ENCODE results near the gene IFIT1.

IFIT1 gene

GRCh38 chr10:89413398-89413912 is 21.0 kb downstream of the IFIT1 start:
- in situ Hi-C loops (cut with HindIII; ENCODE audit: low pct_unique_long_range_greater_than_20kb, low sequenced_read_pairs), result no loop called here
- DNase-seq (ENCODE audit: low read depth in 1 of 2, low spot score in 1 of 2), result no peak
- TF ChIP-seq JUND (IDR thresholded peaks at IDR 0.05; ENCODE audit: low read depth), result no peak

DNA sequence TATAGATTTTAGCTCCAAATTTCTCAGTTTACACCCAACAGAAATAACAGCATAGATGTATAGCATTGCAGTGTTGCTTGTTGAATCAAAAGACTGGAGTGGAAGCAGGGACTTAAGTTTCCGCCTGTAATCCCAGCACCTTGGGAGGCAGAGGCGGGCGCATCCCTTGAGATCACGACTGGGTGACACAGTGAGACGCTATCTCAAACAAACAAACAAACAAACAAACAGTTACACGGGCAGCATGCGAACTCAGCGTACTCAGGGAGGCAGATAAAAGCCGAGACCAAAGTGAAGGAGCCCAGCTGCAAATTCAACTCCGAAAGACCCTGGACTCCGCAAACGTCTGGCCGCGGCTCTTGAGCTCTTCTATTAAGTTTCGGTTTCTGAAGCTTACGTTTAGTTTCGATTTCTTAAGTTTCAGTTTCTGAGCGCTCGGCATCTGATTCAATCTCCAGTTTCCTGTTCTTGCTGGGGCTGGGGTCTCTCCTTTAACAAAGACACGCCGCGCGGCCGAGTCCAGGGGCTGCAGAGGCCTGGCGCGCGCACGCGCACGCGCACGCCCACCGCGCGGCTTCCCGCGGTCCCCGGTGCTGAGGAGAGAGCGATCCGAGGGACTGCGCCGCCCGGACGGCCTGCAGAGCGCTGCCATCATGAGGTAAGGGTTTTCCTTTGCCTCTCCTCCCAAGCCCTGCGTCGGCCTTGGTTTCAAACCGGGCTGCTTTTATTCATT is 21.9 kb downstream of the IFIT1 start, which contains the start of gene IFIT5:
IFIT5 (plus strand) TSS at position 423 of the 733 bp plus-strand sequence; CDS start at position 654, 231 bp downstream.
- TF ChIP-seq JUND (IDR thresholded peaks at IDR 0.05; ENCODE audit: low read depth), result no peak
- peak; percentile 77 to 84 for DNase-seq (ENCODE audit: low read depth in 1 of 2, low spot score in 1 of 2)
- in situ Hi-C loops (cut with HindIII; ENCODE audit: low pct_unique_long_range_greater_than_20kb, low sequenced_read_pairs), result no loop called here

DNA sequence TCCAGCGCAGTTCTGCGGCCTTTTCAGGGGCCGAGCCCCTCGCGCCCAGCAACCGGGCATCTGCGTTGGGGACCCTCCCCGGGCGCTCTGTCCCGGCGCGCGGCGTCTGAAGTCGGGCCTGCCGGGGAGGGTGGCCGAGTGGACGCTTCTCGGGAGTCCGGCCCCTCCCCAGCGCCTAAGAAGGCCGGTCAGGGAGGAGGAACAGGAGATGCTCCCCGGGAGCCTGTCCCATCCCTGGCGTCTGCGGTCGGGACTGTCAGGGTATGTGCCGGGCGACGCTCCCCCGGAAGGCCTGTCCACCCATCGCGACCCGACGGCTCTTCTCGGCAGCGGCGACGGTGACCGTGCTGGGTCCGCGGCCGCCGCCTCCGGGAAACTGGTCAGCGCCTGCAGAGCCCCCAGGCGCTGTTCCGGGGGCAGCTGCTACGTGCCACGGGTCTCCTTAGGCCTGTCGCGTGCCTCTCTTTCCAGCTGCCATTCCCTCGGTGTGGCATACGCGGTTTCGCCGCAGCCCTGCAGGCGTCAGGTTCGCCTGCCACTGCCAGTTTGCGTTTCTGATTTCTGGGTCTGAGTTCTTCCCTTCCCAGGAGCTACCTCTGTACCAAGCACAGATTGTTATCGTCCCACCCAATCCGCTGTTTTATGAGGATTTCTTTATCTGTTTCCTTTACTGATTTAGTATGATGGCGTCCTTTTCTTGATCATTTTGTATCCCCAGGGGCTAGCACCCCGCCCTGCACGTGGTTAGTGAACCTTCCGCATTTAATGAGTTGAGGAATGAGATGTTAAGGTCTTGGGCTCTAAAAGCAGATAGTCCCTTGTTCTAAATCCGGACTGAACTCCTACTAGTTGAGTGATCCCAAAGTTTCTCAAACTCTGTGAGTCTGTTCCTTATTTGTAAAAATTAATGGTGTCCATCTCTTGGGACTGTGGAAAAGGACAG is 22.7 kb downstream of the IFIT1 start:
- peak; percentile 57 to 64 for DNase-seq (ENCODE audit: low read depth in 1 of 2, low spot score in 1 of 2)
- in situ Hi-C loops (cut with HindIII; ENCODE audit: low pct_unique_long_range_greater_than_20kb, low sequenced_read_pairs), result no loop called here
- no peak for TF ChIP-seq JUND (IDR thresholded peaks at IDR 0.05; ENCODE audit: low read depth)

GRCh38 chr10:89416465-89416864 is 24.0 kb downstream of the IFIT1 start:
- TF ChIP-seq JUND (IDR thresholded peaks at IDR 0.05; ENCODE audit: low read depth), result no peak
- DNase-seq (ENCODE audit: low read depth in 1 of 2, low spot score in 1 of 2), result no peak
- in situ Hi-C loops (cut with HindIII; ENCODE audit: low pct_unique_long_range_greater_than_20kb, low sequenced_read_pairs), result no loop called here

GRCh38 chr10:89419548-89419947 is 27.1 kb downstream of the IFIT1 start:
- DNase-seq (ENCODE audit: low read depth in 1 of 2, low spot score in 1 of 2), result no peak
- no peak for TF ChIP-seq JUND (IDR thresholded peaks at IDR 0.05; ENCODE audit: low read depth)
- in situ Hi-C loops (cut with HindIII; ENCODE audit: low pct_unique_long_range_greater_than_20kb, low sequenced_read_pairs), result no loop called here

- in situ Hi-C loops (cut with HindIII; ENCODE audit: low pct_unique_long_range_greater_than_20kb, low sequenced_read_pairs), result no loop called here
- no peak for TF ChIP-seq JUND (IDR thresholded peaks at IDR 0.05; ENCODE audit: low read depth)
- no peak for DNase-seq (ENCODE audit: low read depth in 1 of 2, low spot score in 1 of 2)
Observed at GRCh38 chr10:89421018-89421476, 28.6 kb downstream of the IFIT1 start.

DNA sequence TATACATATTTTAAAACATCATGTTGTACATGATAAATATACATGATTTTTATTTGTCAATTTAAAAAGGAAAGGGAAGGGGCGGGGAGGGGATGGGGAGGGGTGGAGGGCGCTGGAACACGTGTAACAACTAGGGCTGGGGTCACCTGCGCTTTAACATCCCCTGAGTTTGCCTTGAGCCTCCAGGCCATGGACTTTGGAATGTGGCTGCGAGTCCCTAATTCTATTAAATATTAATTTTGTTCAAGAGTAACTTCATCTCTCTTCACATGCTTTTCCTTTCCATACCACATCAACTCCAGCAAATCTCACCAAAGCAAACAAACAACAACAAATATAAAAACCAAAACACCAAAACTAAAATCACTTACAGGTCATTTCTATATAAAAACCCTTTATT is 32.6 kb downstream of the IFIT1 start:
- no peak for DNase-seq (ENCODE audit: low read depth in 1 of 2, low spot score in 1 of 2)
- in situ Hi-C loops (cut with HindIII; ENCODE audit: low pct_unique_long_range_greater_than_20kb, low sequenced_read_pairs), result no loop called here
- no peak for TF ChIP-seq JUND (IDR thresholded peaks at IDR 0.05; ENCODE audit: low read depth)

DNA sequence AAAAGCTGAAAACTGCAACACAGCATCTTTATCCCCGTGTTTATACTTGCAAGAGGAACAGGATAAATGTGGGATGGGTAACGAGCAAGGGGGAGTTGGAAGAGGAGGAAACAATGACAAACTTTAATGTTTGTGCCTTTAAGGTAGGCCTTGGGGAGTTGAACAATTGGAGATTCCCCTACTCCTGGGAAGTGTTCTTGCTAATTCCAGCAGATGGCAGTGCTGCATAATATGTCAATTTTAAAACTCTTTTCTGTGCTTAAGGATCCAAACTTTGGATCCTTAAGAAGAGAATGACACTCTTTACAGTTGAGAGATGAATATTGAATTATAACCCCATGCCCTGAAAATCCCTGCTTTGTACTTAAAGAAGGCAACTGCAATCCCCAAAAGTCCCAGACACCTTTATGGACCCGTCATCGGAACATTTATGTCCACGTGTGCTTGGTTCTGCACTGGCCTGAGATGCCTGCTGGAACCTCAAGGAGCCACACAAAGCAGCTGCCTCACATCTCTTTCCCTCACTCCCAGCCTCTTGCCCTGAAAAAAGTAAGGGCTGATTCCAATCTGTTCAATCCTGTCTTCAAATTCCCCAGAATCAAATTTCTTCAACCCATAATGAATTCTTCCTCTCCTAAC is 33.9 kb downstream of the IFIT1 start:
- no peak for TF ChIP-seq JUND (IDR thresholded peaks at IDR 0.05; ENCODE audit: low read depth)
- peak; percentile 46 to 77 for DNase-seq (ENCODE audit: low read depth in 1 of 2, low spot score in 1 of 2)
- in situ Hi-C loops (cut with HindIII; ENCODE audit: low pct_unique_long_range_greater_than_20kb, low sequenced_read_pairs), result no loop called here

- in situ Hi-C loops (cut with HindIII; ENCODE audit: low pct_unique_long_range_greater_than_20kb, low sequenced_read_pairs), result no loop called here
- TF ChIP-seq JUND (IDR thresholded peaks at IDR 0.05; ENCODE audit: low read depth), result no peak
- DNase-seq (ENCODE audit: low read depth in 1 of 2, low spot score in 1 of 2), result no peak
Observed at GRCh38 chr10:89427629-89428028, 35.2 kb downstream of the IFIT1 start.

DNA sequence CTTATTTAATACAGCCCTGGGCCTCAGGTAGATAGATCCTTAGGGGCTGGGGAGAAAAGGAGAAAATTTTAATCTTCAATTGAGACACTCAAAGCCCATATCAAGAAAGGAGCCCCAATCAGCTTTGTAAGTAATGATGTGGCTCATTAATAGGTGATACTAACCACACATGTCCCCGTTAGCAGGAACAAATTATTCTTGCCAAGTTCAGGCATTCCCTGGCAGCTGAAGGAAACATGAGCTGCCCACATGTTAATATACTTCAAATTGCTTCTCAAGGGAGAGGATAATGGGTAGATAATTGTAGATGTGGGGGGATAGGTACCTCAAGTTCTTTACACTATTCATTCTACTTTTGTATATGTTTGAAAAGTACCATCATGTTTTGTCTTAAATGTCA is 36.5 kb downstream of the IFIT1 start:
- in situ Hi-C loops (cut with HindIII; ENCODE audit: low pct_unique_long_range_greater_than_20kb, low sequenced_read_pairs), result no loop called here
- no peak for TF ChIP-seq JUND (IDR thresholded peaks at IDR 0.05; ENCODE audit: low read depth)
- DNase-seq (ENCODE audit: low read depth in 1 of 2, low spot score in 1 of 2), result no peak

GRCh38 chr10:89431977-89432376 is 39.6 kb downstream of the IFIT1 start:
- TF ChIP-seq JUND (IDR thresholded peaks at IDR 0.05; ENCODE audit: low read depth), result no peak
- peak; percentile 28 to 81 for DNase-seq (ENCODE audit: low read depth in 1 of 2, low spot score in 1 of 2)
- in situ Hi-C loops (cut with HindIII; ENCODE audit: low pct_unique_long_range_greater_than_20kb, low sequenced_read_pairs), result no loop called here

DNA sequence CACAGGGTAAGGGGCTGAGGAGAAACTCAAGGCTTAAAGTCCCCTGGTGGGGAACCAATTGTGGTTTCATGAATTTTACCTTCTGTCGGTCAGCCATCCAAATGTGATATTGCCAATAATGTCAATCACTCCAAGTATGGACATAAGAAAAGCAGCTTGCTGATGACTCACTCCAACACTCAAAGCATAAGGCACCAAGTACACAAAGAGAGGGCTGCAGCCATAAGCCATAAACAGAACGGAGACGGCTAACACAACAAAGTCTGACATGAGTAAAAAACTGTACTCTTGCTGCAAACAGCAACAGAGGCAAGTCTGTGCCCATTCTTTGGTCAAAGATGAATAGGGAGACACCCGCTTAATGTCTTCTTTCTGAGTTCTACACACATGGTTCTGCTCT is 46.1 kb downstream of the IFIT1 start:
- in situ Hi-C loops (cut with HindIII; ENCODE audit: low pct_unique_long_range_greater_than_20kb, low sequenced_read_pairs), result no loop called here
- no peak for TF ChIP-seq JUND (IDR thresholded peaks at IDR 0.05; ENCODE audit: low read depth)
- no peak for DNase-seq (ENCODE audit: low read depth in 1 of 2, low spot score in 1 of 2)

Data from T47D (cell line).